ENCODE measurements around the gene NUCB2. TPM values are rescaled to one million over a fixed set of nuclear protein-coding genes. Genes with fewer than 3 reads are reported as not detected.
"Not testable (repeated sequence)": the region's sequence is repeated elsewhere in the genome, so short reads cannot be mapped to it uniquely, and the experiment has no call there.

Gene NUCB2
- total RNA-seq, 1 experiment from 2014 or later, result 58.6 TPM

DNA sequence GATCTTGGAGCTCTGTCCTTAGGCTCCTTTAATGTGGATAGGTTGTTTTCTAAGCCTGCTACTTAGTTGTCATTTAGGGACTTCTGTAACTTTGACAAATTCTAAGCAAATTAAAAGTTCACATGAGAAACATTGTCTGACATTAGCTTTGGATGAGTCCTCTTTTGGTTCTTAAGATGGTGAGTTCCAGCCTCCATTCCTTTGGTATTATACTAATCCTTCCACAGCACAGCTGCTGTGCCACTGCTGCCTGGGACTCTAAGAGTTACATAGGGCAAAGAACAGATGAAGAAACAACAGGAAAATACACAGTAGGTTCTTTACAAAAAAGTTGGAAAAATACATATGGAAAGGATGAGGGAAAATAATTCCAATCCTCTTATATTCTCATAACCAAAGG, 43.4 kb upstream of the NUCB2 start:
- no peak overlapping the region for H3K4me3 Mint-ChIP-seq (ENCODE audit: low read depth, unreplicated experiment)
- no TSS peak for BruUV-seq (replicated peaks)
- intact Hi-C loops (cut with micrococcal nuclease; ENCODE audit: unreplicated experiment), result loop anchor here (5.0 to 10.0 kb wide), 2 partner anchors 119 to 272 kb away; partner anchors contain the start of gene NCR3LG1
- H3K4me1 Mint-ChIP-seq (ENCODE audit: low read depth, unreplicated experiment), result peaks cover 2% of the 10 kb centered on the region
- no peaks in the 10 kb centered on the region for H3K9me3 Mint-ChIP-seq (ENCODE audit: low read depth, unreplicated experiment)
- DNase-seq, result no peak
- H3K36me3 Mint-ChIP-seq (ENCODE audit: insufficient read depth, unreplicated experiment), result peaks cover 5% of the 10 kb centered on the region
- H3K27ac Mint-ChIP-seq (ENCODE audit: unreplicated experiment), result no peak overlapping the region
- no peaks in the 10 kb centered on the region for H3K27me3 Mint-ChIP-seq (ENCODE audit: unreplicated experiment)
- TF ChIP-seq CTCF (IDR thresholded peaks at IDR 0.05; ENCODE audit: unreplicated experiment), result no peak
- CTCF ChIA-PET, result interaction anchor here (0.8 kb wide), 1 partner anchor 43 kb away, joined by 4 read pairs; the partner anchor contains the start of gene NUCB2

DNA sequence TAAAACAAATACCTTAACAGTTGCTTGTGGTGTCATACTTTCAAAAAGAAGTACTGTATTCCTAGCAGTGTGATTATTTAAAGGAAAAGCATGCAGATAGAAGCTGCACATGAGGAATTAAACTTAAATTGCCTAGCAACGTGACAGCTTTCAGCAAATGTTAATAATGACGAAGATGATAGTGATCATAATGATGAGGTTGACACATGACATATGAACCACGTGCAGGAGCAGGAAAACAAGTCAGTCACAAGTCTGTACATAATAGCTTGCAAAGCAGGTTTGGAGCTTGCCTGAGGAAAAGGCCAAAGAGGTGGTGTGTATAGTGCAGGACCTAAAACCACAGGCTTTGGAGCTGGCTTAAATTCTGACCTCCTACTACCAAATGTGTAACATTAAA, 38.2 kb upstream of the NUCB2 start:
- no peak overlapping the region for H3K4me3 Mint-ChIP-seq (ENCODE audit: low read depth, unreplicated experiment)
- no peak for DNase-seq
- no peaks in the 10 kb centered on the region for H3K36me3 Mint-ChIP-seq (ENCODE audit: insufficient read depth, unreplicated experiment)
- H3K9me3 Mint-ChIP-seq (ENCODE audit: low read depth, unreplicated experiment), result no peaks in the 10 kb centered on the region
- CTCF ChIA-PET, result interaction anchor here (0.6 to 1.1 kb wide), 2 partner anchors 11 to 21 kb away, joined by 3 to 4 read pairs; no protein-coding TSS in a partner anchor
- intact Hi-C loops (cut with micrococcal nuclease; ENCODE audit: unreplicated experiment), result loop anchor here (10.0 kb wide), 1 partner anchor 266 kb away; no protein-coding TSS in a partner anchor
- no peaks in the 10 kb centered on the region for H3K27me3 Mint-ChIP-seq (ENCODE audit: unreplicated experiment)
- H3K27ac Mint-ChIP-seq (ENCODE audit: unreplicated experiment), result no peak overlapping the region
- TF ChIP-seq CTCF (IDR thresholded peaks at IDR 0.05; ENCODE audit: unreplicated experiment), result no peak
- BruUV-seq (replicated peaks), result no TSS peak
- H3K4me1 Mint-ChIP-seq (ENCODE audit: low read depth, unreplicated experiment), result peaks cover 9% of the 10 kb centered on the region

DNA sequence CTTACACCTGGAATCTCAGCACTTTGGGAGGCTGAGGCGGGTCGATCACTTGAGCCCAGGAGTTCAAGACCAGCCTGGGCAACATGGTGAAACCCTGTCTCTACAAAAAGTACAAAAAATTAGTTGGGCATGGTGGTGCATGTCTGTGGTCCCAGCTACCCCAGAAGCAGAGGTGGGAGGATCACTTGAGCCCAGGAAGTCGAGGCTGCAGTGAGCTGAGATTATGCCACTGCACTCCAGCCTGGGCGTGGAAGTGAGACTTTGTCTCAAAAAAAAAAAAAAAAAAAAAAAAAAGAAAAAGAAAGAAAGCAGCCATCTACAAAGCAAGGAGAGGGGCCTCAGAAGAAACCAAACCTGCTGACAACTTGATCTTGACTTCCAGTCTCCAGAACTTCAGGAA, 36.6 kb upstream of the NUCB2 start:
- CTCF ChIA-PET; DNase-seq; BruUV-seq (replicated peaks); H3K9me3 Mint-ChIP-seq (ENCODE audit: low read depth, unreplicated experiment); H3K36me3 Mint-ChIP-seq (ENCODE audit: insufficient read depth, unreplicated experiment); H3K4me3 Mint-ChIP-seq (ENCODE audit: low read depth, unreplicated experiment); H3K27ac Mint-ChIP-seq (ENCODE audit: unreplicated experiment); H3K27me3 Mint-ChIP-seq (ENCODE audit: unreplicated experiment); H3K4me1 Mint-ChIP-seq (ENCODE audit: low read depth, unreplicated experiment): not testable (repeated sequence)
- intact Hi-C loops (cut with micrococcal nuclease; ENCODE audit: unreplicated experiment), result loop anchor here (10.0 kb wide), 1 partner anchor 265 kb away; no protein-coding TSS in a partner anchor

GRCh38 chr11:17240780-17241179, 35.8 kb upstream of the NUCB2 start:
- Mint-ChIP-seq H3K4me3 (ENCODE audit: low read depth, unreplicated experiment) (no peak overlapping the region), H3K9me3 (ENCODE audit: low read depth, unreplicated experiment) (no peaks in the 10 kb centered on the region), H3K27ac (ENCODE audit: unreplicated experiment) (no peak overlapping the region), H3K4me1 (ENCODE audit: low read depth, unreplicated experiment) (peaks cover 9% of the 10 kb centered on the region), H3K36me3 (ENCODE audit: insufficient read depth, unreplicated experiment) (no peaks in the 10 kb centered on the region), H3K27me3 (ENCODE audit: unreplicated experiment) (no peaks in the 10 kb centered on the region)
- no TSS peak for BruUV-seq (replicated peaks)
- no peak for TF ChIP-seq CTCF (IDR thresholded peaks at IDR 0.05; ENCODE audit: unreplicated experiment)
- intact Hi-C loops (cut with micrococcal nuclease; ENCODE audit: unreplicated experiment), result no loop called here
- DNase-seq, result no peak
- CTCF ChIA-PET, result interaction anchor here (0.6 kb wide), 1 partner anchor 149 kb away, joined by 3 read pairs; no protein-coding TSS in a partner anchor

DNA sequence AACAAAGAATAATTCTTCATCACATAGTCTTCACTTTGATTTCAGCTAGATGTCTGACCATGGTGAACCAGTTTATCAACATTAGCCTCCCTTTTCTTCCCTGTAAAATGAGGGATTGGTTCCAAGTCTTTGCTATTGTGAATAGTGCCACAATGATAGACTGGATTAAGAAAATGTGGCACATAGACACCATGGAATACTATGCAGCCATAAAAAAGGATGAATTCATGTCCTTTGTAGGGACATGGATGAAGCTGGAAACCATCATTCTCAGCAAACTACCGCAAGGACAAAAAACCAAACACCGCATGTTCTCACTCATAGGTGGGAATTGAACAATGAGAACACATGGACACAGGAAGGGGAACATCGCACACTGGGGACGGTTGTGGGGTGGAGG, 33.6 kb upstream of the NUCB2 start:
- intact Hi-C loops (cut with micrococcal nuclease; ENCODE audit: unreplicated experiment); H3K36me3 Mint-ChIP-seq (ENCODE audit: insufficient read depth, unreplicated experiment); BruUV-seq (replicated peaks); H3K9me3 Mint-ChIP-seq (ENCODE audit: low read depth, unreplicated experiment); DNase-seq; H3K4me1 Mint-ChIP-seq (ENCODE audit: low read depth, unreplicated experiment); H3K27me3 Mint-ChIP-seq (ENCODE audit: unreplicated experiment); H3K27ac Mint-ChIP-seq (ENCODE audit: unreplicated experiment); H3K4me3 Mint-ChIP-seq (ENCODE audit: low read depth, unreplicated experiment): not testable (repeated sequence)
- CTCF ChIA-PET, result interaction anchor here (0.5 kb wide), 1 partner anchor 48 kb away, joined by 5 read pairs; no protein-coding TSS in a partner anchor

Data from Calu3 (cell line).